Activated T-cell treated with anti-CD3 and anti-CD28 coated beads, Interleukin-2, amount 50 U/mL, for 72 hours (primary cell): Measurements from ENCODE around the gene LRP1B. TPM values are rescaled to one million over a fixed set of nuclear protein-coding genes. Genes with fewer than 3 reads are reported as not detected.

ENCODE experiments used
- ATAC-seq, 2 donors: fragments of 150-1000 bp; cut with Tn5 transposase; replicated peaks in 1 of 2; 2 replicates each; pipeline ENCODE4 v1.10.0; 2021; ENCODE audit warnings: moderate library complexity in 2 of 2, mild to moderate bottlenecking in 1 of 2
- DNase-seq, 2 donors: peaks; one replicate each; pipeline ENCODE4 v3.0.0; 2021 to 2022; ENCODE audit warnings: mixed read lengths in 1 of 2
- H3K27ac Mint-ChIP-seq: one replicate; pipeline ENCODE4 v1.8.0; 2022; ENCODE audit warnings: mild to moderate bottlenecking, moderate library complexity, mixed read lengths
- H3K27me3 Mint-ChIP-seq: one replicate; pipeline ENCODE4 v1.8.0; 2022; ENCODE audit warnings: low read depth, mixed read lengths
- H3K36me3 Mint-ChIP-seq, 2 donors: one replicate each; pipeline ENCODE4 v1.8.0; 2022; ENCODE audit warnings: mixed read lengths in 2 of 2, mild to moderate bottlenecking in 1 of 2; ENCODE audit not compliant: insufficient read depth in 2 of 2
- H3K4me1 Mint-ChIP-seq: one replicate; pipeline ENCODE4 v1.8.0; 2022; ENCODE audit warnings: low read depth, mixed read lengths
- H3K4me3 Mint-ChIP-seq, 2 donors: one replicate each; pipeline ENCODE4 v1.8.0; 2022; ENCODE audit warnings: mild to moderate bottlenecking in 2 of 2, mixed read lengths in 2 of 2, moderate library complexity in 2 of 2
- H3K9me3 Mint-ChIP-seq, 2 donors: one replicate each; pipeline ENCODE4 v1.8.0; 2022; ENCODE audit warnings: mixed read lengths in 2 of 2
- total RNA-seq, 2 donors: library from RNA; stranded (reverse); gene quantifications; one replicate each; pipeline ENCODE4 v1.2.3, GENCODE V29; 2022

Gene LRP1B
- total RNA-seq, 2 donors from 2014 or later: not detected

DNA sequence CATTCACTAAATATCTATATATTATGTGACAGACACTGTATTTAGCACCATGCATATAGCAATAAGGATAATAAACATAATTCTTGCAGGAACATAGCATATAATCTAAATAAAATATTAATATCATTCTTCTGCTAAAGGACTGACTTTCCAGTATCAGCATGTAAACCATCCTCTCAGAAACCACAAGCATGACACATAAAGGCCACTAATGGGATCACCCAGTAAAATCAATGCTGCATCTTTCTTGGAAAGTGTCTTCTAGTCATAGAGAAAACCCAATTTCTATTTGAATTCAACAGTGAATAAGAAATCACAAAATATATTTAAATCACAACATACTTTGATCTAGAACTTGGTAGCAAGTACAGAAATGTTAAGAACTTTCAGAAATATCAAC lies 5.8 kb upstream of the LRP1B start:
- no peak for ATAC-seq
- Mint-ChIP-seq H3K27me3 (peaks cover 11% of the 10 kb centered on the region), H3K27ac (no peak overlapping the region), H3K9me3 (peaks cover 0 to 5% of the 10 kb centered on the region in 2 donors), H3K4me3 (no peak overlapping the region), H3K36me3 (no peaks in the 10 kb centered on the region), H3K4me1 (no peaks in the 10 kb centered on the region)
- no peak for DNase-seq

DNA sequence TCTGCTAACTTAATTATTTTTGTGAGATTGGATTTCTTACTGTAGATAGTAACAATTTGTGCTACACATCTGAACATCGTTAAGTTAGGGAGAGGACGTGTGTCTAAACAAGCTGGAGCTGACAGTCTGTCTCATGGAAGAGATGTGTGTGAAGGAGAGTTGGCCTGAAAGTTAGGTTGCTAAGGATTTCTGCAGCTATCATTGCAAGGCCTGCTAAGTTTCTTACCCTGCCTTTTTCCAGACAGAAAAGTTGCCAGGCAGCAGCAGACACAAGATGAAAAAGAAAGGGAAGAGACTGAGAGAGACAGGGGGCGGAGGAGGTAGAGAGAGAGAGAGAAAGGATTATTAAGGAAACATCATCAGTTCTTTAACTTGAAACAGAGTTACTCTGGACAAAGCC lies 4.1 kb upstream of the LRP1B start:
- DNase-seq (no peak), ATAC-seq (no peak)
- Mint-ChIP-seq H3K27me3 (peaks cover 28% of the 10 kb centered on the region), H3K4me3 (no peak overlapping the region), H3K9me3 (peaks cover 0 to 5% of the 10 kb centered on the region in 2 donors), H3K4me1 (peaks cover 12% of the 10 kb centered on the region), H3K27ac (no peak overlapping the region), H3K36me3 (peaks cover 0 to 4% of the 10 kb centered on the region in 2 donors)

DNA sequence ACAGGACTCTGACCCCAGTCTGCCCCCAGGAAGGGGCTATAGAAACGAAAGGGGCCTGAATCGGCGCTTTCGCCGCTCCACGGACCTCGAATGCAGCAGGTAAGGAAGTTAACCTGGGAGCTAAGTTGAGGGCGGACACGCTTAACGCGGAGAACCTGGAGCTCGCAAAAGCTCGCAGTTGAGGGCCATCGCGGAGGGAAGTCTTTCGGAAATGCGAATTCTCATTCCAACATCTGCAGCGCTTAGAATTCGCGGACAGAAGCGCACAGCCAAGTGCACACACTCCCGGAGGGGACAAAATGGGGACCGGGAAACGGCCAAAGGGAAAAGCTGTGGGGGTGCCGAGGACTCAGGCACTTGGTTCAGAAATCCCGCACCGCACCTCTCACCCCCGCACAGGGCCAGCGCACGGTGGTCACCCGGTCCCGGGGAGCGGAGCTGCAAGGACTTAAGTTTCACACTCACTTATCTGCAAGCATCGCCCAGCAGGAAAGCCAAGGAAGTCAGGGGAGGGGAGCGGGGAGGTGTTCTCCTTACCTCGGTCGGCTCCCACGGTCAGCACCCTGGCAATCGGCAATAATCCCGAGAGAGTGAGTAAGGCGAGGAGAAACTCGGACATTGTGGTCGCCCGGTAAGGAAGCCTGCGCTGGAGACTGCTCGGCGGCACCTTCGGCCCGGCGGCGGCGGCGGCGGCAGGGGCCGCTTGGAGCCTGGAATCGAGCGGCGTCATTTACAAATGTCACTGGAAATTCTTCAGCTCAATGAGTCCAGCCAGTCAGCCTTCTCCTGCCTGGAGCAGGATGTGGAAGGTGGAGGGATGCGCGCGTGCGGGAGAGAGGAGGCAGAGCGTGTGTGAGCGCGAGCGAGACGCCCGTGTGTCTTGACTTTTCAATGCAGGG lies 456 bp downstream of the LRP1B start:
- Mint-ChIP-seq H3K9me3 (peaks cover 0 to 5% of the 10 kb centered on the region in 2 donors), H3K27ac (no peak overlapping the region), H3K27me3 (peaks cover 38% of the 10 kb centered on the region), H3K36me3 (peaks cover 0 to 4% of the 10 kb centered on the region in 2 donors), H3K4me3 (peak overlapping the region; percentile 75 to 81), H3K4me1 (peaks cover 12% of the 10 kb centered on the region)
- no peak for ATAC-seq
- no peak for DNase-seq

DNA sequence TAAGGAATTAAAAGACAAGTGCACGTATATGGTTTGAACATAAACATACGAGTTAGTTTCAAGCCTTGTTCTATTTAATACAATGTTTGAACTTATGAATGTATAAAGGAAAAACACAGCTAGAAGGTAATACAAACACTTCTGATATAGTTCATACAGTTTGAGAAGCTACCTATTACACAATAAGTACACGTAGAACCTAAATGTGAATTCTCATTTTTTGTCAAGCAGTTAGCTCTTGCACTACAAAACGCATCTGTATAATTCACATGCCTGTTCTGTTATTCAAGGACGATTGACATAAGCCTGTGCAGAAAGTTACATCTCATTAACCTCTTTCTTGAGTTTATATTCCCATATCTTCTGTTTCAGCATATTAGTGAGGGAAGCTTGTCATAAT lies 2.7 kb downstream of the LRP1B start:
- Mint-ChIP-seq H3K36me3 (peaks cover 0 to 4% of the 10 kb centered on the region in 2 donors), H3K27me3 (peaks cover 38% of the 10 kb centered on the region), H3K27ac (no peak overlapping the region), H3K4me1 (peaks cover 12% of the 10 kb centered on the region), H3K9me3 (peaks cover 0 to 6% of the 10 kb centered on the region in 2 donors), H3K4me3 (no peak overlapping the region)
- ATAC-seq: no peak
- DNase-seq: no peak

DNA sequence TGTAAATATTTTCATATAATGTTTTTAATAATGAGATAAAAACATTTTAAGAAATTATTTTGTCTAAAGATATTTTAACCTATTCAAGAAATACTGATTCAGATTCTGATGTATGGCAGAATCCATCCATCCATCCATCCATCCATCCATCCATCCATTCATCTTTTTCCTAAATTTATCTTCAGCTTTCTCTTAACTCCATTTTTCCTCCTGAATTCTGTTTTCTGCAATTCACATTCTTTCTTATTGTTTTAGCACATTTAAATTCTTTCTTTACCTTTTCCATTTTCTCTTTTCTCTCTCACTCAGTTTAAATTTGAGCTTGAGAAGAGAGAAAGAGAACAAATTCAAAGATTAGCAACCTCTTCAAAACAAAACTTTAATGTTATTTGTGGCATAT lies 3.6 kb downstream of the LRP1B start:
- Mint-ChIP-seq H3K27me3 (peaks cover 33% of the 10 kb centered on the region), H3K27ac (no peak overlapping the region), H3K36me3 (peaks cover 0 to 4% of the 10 kb centered on the region in 2 donors), H3K4me3 (no peak overlapping the region), H3K9me3 (peaks cover 0 to 2% of the 10 kb centered on the region in 2 donors), H3K4me1 (peaks cover 12% of the 10 kb centered on the region)
- DNase-seq: no peak
- no peak for ATAC-seq

DNA sequence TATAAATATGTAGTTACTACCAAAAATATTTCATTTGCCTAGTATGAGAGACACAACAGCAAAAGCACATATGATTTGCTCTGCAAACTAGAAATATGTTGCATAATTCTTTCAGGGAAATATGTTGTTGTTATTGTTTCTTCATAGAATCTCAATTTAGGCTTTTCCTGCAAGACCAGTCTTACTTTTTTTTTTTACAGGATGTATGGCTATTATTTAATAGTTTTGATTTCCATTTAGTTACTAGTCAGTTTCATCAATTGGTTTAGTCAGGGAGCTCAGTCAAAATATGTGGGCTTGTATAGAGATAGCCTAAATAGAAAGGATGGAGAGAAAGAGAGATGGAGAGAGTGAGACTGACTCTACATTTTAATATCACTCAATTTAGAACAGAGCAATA lies 6.1 kb downstream of the LRP1B start:
- peaks cover 8% of the 10 kb centered on the region for H3K27me3 Mint-ChIP-seq
- ATAC-seq (no peak), DNase-seq (no peak)
- no peaks in the 10 kb centered on the region for H3K4me1 Mint-ChIP-seq
- no peaks in the 10 kb centered on the region for H3K36me3 Mint-ChIP-seq
- no peak overlapping the region for H3K4me3 Mint-ChIP-seq
- peaks cover 2 to 3% of the 10 kb centered on the region in 2 donors for H3K9me3 Mint-ChIP-seq
- no peak overlapping the region for H3K27ac Mint-ChIP-seq

DNA sequence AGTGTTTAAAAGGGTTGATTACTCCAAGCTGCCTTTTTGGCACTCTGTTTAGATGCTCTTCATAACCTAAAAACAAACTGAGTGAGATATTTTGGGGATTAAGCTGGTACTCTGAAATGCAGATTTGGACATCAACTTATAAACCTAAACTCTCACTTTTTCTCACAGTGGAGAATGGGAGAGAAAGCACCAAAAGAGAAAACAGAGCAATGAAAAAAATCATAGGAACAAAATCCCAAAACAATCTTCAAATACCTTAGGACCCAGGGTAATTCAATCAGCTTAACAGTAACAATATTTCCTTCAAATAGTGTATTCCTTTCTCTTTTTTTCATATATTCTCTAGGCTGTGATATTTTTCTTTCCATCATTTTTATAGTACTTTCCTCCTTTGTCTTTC lies 11.5 kb downstream of the LRP1B start:
- H3K27ac Mint-ChIP-seq: no peak overlapping the region
- H3K27me3 Mint-ChIP-seq: no peaks in the 10 kb centered on the region
- no peaks in the 10 kb centered on the region for H3K36me3 Mint-ChIP-seq
- H3K4me3 Mint-ChIP-seq: no peak overlapping the region
- ATAC-seq (no peak), DNase-seq (no peak)
- H3K9me3 Mint-ChIP-seq: peaks cover 3 to 7% of the 10 kb centered on the region in 2 donors
- no peaks in the 10 kb centered on the region for H3K4me1 Mint-ChIP-seq

DNA sequence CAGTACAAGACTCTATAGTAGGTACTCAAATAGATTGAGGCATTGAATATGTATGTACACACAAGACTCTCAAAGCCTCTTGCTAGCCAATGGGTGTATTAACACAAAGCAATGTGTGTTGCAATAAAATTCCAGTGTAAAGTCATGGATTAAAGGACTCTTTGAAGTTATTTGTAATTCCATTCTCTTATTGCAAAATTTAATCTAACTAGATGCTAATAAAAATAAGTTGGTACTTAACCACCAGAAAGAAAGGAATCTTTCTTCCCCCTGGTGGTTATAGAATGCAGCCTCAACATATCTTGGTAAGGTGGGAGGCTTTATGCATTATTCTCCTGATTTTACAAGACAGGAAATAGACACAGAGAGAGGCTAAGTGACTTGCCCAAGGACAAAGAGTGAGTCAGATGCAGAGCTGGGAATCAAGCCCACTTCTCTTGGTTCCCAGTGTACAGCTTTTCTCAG lies 18.0 kb downstream of the LRP1B start:
- Mint-ChIP-seq H3K4me1 (no peaks in the 10 kb centered on the region), H3K27me3 (no peaks in the 10 kb centered on the region), H3K4me3 (no peak overlapping the region), H3K27ac (no peak overlapping the region), H3K9me3 (peaks cover 3 to 5% of the 10 kb centered on the region in 2 donors), H3K36me3 (no peaks in the 10 kb centered on the region)
- no peak for ATAC-seq
- DNase-seq: no peak

DNA sequence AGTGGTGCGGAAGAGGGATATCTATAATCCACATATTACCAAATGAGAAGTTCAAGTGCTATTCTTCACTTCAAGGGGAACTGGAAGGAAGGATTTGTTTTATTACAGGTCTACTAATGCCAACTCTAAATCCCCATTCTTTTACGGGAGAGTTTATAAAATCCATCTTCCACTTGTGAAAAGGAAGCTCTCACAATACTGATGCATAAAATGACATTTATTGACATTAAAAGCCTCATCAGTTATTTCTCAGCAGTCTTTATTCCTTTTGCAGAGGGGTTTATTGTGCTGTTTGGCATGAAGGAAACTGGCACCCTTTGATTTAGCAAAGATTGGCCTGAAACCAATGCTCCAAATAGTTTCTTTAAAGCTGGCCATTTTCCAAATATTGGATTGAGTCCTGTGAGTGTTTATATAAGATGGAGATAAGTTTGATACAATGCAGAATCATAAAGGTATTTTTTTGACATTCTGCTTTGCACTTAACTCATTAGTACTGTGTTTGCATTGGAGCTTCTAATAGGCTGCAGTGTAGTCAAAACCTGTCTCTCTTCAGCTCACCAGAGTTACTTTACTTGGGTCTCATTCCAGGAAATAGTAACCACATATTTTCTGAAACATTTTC lies 26.6 kb downstream of the LRP1B start:
- H3K36me3 Mint-ChIP-seq: no peaks in the 10 kb centered on the region
- DNase-seq (no peak), ATAC-seq (no peak)
- no peaks in the 10 kb centered on the region for H3K27me3 Mint-ChIP-seq
- H3K27ac Mint-ChIP-seq: no peak overlapping the region
- H3K4me1 Mint-ChIP-seq: no peaks in the 10 kb centered on the region
- peaks cover 0 to 2% of the 10 kb centered on the region in 2 donors for H3K9me3 Mint-ChIP-seq
- H3K4me3 Mint-ChIP-seq: no peak overlapping the region

DNA sequence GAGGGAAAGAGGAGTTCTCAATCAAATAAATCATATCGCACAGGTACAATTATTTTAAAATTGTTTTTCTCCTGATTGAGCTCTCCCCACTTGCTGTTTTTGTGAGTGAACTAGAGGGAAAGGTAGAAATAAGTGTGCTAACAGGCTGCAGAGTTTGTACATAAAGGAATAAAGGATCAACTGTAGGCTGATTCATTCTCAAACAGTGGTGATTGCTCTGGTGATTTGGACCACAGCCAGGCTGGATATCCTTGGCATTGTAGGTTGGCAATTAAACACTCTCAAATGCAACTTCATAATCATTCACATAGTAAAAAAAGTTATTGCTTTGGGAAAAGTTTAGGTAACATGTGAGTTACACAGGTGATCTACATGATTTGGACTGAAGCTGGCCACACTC lies 29.8 kb downstream of the LRP1B start:
- Mint-ChIP-seq H3K9me3 (peaks cover 0 to 4% of the 10 kb centered on the region in 2 donors), H3K4me3 (no peak overlapping the region), H3K36me3 (no peaks in the 10 kb centered on the region), H3K27me3 (no peaks in the 10 kb centered on the region), H3K4me1 (no peaks in the 10 kb centered on the region), H3K27ac (no peak overlapping the region)
- no peak for DNase-seq
- ATAC-seq: no peak

DNA sequence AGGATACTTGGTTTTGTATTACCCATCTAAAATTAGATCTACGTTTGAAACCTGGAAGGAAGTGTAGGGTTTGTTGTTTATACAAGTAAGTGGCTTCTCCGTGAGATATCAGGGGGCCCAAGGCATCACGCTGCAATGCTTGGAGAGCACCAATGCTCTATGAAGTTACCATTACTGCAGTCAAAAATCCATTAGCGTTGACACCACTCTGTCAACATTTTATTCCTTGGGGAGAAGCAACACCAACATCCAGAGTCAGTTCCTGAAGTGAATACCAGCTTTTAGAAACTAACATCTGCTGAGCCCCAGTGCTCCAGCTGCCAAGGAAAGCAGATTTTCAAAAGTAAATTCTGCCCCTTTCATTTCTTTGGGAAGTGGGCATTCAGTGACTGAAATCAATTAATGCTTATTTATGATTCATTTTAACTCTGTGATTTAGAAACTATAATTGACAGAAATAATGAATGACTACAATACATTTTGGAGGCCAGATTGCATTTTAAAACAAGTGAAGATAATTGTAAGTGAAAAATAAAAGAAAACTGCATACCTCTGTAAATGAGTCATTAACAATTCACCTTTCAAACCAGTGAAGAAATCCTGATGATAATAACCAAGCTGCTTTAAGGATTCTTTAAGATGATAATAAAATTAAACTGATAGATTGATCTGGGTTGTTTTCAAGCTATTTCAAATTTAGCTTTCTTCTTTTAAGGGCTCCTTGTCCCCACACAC lies 30.5 kb downstream of the LRP1B start:
- H3K4me3 Mint-ChIP-seq: no peak overlapping the region
- H3K9me3 Mint-ChIP-seq: peaks cover 0 to 4% of the 10 kb centered on the region in 2 donors
- no peak overlapping the region for H3K27ac Mint-ChIP-seq
- no peaks in the 10 kb centered on the region for H3K4me1 Mint-ChIP-seq
- H3K27me3 Mint-ChIP-seq: no peaks in the 10 kb centered on the region
- ATAC-seq (no peak), DNase-seq (no peak)
- no peaks in the 10 kb centered on the region for H3K36me3 Mint-ChIP-seq

DNA sequence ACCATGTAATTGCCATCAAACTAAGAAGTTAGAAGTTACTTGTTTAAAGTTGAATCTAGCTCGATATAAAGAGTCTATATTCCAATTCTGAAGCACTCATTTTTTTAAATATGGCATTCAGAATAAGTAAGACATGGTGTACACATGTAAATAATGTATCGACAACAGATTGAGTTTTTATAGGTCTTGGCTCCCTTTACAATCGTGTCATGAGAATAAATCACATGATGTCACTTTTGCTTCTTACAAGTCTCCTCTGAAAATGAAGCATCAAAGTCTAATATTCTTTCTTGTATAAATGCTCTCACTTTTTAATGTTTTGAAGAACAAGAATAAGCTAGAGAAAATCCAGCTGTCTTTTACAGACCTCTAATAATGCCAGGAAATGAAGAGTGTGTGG lies 33.1 kb downstream of the LRP1B start:
- H3K27me3 Mint-ChIP-seq: no peaks in the 10 kb centered on the region
- H3K4me3 Mint-ChIP-seq: no peak overlapping the region
- ATAC-seq: no peak
- H3K9me3 Mint-ChIP-seq: peaks cover 2 to 5% of the 10 kb centered on the region in 2 donors
- no peaks in the 10 kb centered on the region for H3K36me3 Mint-ChIP-seq
- H3K4me1 Mint-ChIP-seq: no peaks in the 10 kb centered on the region
- no peak overlapping the region for H3K27ac Mint-ChIP-seq
- DNase-seq: no peak

DNA sequence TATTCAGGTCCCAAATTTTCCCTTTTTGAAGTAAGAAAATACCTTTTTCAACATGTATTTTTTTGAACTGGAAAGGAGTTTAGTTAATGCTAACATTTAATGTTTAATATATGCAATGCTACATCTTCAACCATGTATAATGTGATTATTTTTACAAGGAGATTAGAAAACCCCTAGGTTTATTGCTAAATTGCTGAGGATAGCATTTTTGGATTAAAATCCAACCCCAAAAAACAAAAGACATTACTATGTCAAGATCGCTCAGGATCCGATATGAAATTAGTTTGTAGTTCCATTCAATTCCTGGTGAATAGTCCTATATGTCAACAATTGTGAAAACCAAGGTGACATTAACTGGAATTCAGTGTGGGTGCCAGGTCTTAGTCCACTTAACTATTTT lies 35.2 kb downstream of the LRP1B start:
- H3K36me3 Mint-ChIP-seq: no peaks in the 10 kb centered on the region
- H3K27me3 Mint-ChIP-seq: no peaks in the 10 kb centered on the region
- no peak overlapping the region for H3K4me3 Mint-ChIP-seq
- H3K9me3 Mint-ChIP-seq: peaks cover 2 to 3% of the 10 kb centered on the region in 2 donors
- no peak overlapping the region for H3K27ac Mint-ChIP-seq
- ATAC-seq: no peak
- no peak for DNase-seq
- no peaks in the 10 kb centered on the region for H3K4me1 Mint-ChIP-seq
